H4 (cell line): ENCODE results near the gene LRIG1. TPM values are rescaled to one million over a fixed set of nuclear protein-coding genes. Genes with fewer than 3 reads are reported as not detected.

ENCODE experiments used
- DNase-seq: peaks from one replicate; pipeline ENCODE4 v3.0.0-alpha.2; 2015; ENCODE audit warnings: low spot score
- total RNA-seq: library from RNA; depleted of rRNA; stranded (reverse); fragments of >200 nt; shearing (Covaris generic); gene quantifications from 2 replicates; pipeline ENCODE4 v1.2.3, GENCODE V29; 2014

Gene LRIG1
- total RNA-seq, 1 experiment from 2014 or later = 5.0 TPM

DNA sequence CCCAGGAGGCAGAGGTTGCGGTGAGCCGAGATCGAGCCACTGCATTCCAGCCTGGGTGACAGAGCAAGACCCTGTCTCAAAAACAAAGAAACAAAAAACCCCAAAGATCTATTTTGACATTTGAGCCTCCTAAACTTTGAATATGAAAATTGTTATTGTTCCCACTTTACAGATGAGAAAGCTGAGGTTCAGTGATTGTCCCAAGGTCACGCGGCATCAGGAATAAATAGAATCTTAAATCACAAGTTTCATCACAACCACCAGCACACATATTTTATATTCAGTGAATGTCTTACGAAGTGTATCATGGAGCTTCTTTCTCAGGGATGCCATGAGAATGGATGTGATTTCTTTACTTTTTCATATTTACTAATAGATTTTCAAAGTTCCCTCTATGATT, 5.3 kb upstream of the LRIG1 start:
- DNase-seq = no peak

DNA sequence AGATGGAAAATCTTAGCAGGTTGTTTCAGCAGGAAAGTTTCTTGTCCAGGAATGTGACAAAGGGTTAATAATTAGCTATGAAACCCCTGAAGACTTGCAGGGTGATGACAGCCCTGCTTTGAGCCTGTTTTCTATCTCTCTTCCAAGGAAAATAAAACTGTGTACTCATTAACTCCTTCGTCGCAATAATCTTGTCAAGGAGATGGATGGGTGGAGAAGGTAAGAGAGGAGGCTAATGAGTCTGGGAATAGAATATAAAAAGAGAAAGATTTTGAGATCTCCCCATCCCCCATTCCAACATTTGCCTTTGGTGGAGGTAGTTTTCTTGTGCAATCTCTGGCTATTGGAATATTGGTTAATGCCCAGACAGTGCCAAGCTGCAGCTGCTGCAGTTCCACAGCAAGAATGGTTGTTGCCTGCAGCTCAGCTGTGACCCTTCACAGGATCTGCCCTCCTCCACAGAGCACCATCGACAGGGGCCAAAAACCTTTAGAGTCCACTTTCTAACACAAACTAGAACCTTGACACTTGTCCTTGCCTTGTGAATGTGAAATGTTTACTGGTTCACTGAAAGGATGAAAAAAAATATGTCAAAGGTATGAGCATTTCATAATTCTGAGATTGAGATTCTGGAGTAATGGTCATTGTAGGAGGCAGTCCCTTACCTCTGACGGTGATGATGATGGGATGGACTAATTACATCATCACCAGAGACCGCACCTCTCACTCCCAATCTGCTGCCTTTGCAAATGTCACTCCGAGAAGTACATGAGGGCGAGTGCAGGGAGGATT, 4.2 kb upstream of the LRIG1 start:
- no peak for DNase-seq

DNA sequence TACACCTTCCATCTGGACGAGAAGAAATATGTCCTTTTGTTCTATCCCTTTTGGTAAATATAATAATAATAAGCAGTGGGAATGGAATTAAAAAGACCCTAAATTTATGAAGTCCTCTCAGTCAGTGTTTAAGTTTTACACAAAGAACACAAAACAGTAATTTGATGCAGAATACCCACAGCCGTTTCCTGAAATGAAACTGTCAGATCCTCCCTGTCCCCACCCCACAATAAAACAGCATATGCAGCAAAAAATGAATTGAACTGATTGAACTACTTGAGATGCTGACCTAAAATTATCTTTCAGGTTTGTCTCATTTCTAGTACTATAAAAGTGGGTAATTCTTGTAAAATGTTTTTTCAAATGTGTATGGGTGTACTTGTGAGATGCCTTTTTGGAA, 2.2 kb upstream of the LRIG1 start:
- DNase-seq = no peak

DNA sequence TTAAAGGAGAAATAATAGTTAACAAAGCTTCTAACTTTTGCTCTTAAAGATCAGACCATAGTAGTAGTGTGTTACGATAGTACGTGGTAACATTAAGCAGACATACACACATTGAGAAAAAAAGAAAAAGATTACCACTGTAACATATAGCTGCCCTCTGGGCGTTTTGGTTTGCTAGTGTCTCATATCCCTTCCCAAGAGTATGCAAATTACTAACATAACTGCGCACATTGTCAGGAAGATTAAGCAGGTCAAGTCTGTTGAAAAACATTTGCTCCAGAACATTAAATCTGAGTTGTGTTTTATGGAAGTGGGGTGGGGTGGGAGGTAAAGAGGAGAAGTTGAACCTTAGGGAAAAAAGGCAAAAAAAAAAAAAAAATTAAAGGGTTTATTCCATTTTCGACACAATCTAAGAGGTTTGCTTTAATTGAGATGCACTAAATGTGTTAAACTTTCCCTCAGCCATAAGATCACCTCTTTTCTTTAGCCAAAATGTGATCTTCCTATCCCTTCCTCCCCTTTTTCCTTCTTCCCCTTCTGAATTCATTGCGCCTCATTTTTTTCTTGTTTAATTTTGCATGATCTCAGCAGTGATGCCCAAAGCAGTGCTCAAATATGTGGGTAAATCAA, 1.5 kb upstream of the LRIG1 start:
- no peak for DNase-seq

DNA sequence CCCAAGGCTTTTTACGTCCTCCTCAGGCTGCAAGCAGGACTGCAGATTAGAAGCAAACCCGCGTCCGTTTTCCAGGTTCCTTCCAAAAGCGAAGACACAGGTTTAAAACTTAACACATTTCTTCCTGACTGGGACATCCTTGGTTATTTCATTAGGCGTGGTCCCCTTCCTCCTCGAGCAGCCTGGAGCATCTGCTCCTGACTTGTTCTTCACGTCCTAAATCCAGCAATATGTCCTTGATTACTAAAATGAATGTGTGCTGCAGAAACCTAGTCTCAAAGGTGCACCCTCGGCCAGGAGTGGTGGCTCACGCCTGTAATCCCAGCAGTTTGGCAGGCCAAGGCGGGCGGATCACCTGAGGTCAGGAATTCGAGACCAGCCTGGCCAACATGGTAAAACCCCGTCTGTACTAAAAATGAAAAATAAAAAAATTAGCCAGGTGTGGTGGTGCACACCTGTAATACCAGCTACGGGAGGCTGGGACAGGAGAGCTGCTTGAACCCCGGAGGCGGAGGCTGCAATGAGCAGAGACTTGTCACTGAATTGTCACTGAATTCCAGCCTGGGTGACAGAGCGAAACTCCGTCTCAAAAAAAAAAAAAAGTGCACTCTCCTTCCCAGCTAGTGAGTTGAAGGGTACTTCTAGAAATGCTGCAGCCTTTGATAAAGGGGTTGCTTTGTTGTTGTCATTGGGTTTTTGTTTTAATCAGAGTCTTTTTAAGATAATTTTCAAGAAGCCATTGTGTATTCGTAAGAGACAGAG, 842 bp upstream of the LRIG1 start:
- DNase-seq = no peak

DNA sequence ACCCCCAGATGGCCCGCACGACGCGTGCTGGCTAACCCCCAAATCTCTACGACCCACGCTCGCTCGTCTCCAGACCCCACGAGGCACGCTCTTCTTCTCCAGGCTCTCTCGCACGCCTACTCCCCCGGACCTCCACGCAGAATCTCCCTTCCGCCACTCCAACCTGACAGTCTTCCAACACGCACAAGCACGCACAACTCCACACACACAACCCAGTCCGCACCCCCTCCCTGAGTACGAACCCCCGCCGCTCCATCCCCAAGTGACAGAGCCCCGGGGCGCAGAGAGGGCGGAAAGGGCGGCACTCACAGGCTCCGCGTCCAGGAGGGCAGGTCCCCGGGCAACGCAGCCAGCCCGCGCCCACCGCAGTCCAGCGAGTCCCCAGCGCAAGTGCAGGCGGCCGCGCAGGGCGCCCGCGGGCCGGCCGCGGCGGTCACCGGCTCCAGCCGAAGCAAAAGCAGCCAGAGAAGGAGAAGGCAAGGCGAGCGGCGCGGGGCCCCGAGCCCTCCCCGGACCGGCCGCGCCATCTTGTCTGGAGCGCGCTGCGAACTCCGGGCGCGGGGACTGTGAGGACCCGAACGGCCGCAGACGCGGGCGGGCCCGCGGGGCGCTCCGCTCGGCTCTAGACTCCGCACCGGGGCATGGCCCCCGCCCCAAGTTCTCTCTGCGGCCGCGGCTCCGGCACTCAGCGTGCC, 794 bp downstream of the LRIG1 start:
- no peak for DNase-seq

DNA sequence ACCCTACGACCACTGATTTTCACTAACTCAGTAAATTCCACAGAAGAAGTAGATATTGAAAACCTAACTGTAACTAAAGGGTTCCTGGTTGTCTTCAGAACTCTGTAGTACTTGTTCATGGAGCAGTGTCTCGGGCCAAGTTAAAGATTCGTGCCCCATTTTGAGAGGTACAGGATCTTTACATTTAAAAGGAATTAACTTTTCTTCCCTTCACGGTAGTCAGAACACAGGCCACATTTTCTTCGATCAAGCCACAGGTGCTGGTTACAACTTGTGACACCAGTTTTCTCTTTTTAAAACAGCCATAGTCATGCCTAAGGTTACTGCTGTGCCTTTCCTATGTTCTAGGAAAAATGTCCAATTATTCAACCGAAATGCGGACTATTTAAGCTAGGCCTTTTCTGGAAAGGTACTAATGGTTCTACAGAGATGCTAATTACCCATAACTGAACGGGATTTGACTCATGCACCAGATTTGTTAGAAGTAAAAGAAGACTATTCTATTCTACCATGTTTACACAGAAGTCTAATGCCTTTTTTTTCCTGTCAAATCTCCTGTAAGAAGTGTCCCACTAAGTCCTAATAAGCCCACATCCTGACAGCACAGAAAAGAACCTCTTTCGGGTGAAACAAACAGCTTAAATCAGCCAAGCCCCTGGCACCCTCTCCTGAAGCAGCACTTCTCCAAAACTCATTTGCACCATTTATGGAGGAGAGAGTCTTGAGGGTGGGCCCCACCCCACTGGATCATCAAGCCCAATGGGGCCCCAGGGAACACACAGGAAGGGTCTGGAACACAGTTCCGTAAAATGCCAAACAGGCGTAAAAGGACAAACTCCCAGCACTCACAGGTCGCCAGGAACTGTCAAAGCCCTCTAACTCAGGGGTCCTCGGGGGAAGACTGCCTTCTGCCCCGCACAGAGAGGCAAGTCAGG, 1.9 kb downstream of the LRIG1 start:
- no peak for DNase-seq

DNA sequence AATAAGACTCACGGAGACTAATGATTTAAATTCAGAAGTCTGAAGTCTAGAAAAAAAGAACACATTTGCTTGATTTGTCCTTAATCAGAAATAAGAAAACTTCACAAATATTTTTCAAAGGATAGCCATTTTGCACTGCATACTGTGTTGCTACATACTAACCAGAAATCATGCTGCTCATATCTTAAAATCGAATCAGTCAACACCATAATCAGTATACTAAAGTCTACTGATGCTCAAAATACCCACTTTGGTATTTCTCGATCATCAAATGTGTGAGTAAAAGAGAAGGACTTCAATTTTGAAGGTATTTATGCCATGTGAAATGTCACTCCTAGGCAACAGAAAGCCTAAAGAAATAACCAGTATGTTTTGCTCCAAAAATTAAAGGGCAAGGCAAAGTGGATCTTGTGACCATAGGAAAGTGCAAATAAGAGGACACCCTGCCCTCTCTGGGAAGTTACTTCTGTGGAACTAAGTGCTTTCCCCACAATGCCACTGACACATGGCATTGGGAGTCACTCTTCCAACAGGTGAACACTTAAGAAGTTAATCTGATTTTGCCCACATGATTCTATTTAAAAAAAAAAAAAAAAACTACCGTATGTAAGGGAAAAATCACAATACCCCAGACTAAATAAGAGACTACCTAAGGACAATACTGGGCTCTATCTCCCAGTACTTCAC, 2.7 kb downstream of the LRIG1 start:
- DNase-seq = no peak

DNA sequence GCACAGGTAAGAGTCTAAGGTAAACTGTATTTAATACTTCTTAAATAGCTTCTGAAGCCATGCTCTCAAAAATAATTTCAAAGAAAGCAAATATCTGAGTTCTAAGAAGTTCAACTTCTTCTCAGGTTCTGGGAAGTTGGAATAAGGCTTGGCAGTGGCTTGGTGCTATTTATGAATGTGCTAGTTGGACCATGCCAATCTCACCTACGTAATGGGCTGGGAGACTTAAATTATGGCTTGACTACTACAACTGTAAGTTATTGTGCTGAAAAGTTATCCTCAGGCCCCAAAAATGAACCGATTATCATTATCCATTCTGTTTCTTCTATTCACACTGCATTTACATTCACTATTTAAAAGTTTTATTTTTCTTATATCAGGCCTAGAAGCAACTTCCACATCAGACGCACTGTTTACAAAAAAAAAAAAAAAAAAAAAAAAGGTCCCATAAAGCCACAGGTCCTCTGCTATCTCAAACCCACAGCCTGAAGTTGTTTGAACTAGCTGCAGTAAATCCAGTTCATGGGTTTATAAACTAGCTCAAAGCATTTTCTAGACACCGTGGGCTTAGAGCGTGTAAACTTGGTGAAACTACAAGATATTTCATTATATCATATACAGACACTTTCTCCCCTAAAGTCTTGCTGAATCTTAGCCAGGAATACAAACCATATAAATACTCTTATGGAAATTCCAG, 3.4 kb downstream of the LRIG1 start:
- peak; percentile 7 for DNase-seq

DNA sequence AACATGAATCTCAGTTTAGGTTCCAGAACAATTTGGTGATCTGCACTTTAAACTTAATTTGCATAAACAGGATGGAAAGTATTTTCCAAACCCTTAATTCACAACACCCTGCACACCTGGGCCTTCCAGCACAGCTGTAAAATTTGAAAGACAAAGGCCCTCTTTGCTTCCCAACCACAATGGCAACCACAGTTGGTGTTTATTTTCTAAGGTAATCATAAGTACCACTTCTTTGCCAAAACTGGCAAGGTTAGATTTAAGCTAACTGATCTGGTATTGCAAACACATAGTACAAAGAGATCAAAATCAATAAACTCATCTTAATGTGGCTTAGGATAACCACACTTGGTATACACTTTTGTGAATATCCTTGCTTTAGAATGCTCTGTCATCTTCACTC, 4.1 kb downstream of the LRIG1 start:
- no peak for DNase-seq

DNA sequence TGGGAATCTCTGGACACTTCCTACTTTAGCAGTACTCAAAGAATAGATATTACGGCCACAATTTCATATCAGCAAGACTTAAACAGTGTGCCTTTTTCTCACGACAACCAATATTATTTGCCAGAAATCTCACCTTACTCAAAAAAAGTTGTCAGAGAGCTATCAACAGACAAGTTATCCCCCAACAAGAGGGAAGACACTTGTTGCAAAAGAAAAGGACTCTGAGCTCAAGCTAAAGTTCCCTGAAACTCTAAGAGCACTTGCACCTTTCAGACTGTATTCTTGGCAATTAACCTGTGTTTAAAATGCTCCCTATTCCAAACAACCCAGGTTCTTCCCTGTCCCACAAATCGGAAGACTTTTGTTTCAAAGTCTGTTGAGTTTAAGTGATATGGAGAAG, 4.5 kb downstream of the LRIG1 start:
- no peak for DNase-seq

DNA sequence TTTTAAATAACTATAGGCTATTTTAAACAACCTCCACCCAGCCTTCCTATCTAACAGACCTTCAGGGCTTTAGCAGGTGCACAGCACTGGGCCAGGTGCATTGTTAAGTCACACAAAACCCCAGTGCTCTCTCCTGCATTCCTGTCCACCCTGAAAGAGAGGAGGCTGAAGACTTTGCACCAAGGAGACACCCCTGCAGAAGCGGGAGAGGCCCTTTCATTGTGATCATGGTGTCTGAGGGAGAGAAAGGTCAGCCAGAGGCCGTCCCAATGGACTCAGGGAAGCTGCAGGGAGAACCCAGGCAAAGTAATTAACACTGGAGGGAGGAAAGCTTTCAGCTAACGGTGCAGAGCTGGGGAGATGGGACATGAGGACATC, 5.2 kb downstream of the LRIG1 start:
- no peak for DNase-seq

DNA sequence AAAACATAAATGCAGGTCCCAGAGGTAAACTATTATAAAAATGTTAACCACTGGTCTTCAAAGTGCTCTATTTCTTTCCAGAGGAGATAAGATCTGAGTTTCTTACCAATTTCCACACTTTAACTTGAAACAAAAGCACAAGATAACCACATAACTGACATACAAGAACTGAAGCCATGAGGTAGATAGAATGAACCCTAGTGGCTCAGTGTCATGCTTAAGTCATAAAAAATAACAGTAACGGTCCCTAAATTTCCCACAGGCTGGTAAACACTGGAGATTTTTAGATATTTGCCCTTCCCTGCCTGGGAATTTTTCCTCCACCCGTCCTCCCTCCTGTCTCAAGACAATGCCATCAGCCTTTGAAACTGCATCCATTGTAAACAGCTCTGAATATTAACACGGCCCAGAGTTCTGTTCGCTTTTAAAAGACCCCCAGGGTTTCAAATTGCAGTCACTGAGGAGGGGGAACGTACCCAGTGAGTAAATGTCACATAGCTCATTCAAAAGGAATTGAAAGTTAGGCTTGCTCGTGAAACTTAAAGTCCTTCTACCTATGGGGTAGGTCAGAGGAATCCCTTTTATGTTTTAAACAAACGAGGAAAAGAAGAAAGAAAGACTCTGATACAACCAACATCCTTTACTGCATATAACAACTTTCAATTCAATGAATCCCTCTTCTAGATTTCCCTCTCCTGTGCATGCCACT, 5.7 kb downstream of the LRIG1 start:
- DNase-seq = no peak

DNA sequence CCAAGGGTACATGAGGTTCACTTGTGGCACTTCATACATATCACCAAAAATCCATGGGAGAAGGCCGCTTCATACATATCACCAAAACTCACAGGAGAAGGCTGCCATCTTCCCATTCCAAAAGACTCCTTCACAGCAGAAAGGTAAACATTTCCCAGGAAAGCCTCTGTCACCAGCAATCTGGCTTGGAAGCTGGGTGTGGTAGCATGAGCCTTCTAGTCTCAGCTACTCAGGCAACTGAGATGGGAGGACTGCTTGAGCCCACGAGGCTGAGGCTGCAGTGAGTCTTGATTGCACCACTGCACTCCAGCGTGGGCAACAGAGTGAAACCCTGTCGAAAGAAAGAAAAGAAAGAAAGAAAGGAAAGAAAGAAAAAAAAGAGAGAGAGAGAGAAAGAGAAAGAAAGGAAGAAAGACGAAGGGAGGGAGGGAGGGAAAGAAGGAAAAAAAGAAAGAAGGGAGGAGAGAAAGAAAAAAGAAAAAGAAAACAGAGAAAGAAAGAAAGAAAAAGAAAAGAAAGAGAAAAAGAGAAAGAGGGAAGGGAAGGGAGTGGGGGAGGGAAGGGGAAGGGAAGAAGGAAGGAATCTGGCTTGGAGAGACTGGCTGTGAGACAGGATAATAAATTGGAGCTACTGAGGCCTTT, 7.2 kb downstream of the LRIG1 start:
- DNase-seq = no peak

DNA sequence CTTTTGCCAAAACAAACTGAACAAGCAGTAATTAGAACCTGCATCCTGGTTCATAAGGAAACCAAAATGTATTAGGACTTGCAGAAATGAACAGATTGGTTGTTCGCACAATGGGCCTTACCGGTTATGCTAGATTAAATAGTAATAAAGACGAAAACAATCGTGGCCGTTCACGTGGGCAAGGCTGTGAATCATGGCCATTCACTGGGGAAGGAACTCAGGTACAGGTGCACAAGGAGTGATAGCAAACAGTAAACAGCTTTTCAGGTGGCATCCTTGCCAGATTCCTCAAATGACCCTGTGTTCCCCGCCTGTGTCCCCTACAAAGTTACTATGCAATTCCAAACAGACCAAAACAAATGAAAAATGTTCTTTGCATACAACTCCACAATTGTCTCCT, 8.2 kb downstream of the LRIG1 start:
- no peak for DNase-seq

DNA sequence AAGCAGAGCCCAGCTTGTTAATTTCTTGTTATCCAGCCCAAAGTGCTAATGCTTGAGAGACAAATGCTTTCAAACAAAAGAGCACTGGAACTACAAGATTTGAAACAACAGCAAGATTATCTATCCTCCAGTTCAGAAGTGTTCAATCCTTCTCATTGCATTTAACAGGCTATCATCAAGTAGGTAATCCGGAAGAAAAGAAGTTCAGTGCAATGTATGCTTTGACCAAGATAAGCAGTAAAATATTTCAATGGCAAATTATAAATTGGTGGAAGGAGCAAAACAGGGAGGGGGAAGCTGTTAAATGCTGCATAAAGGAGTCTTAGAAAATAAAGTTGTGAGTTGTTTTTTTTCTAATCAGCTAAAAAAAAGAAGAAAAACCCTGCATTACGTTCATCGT, 8.8 kb downstream of the LRIG1 start:
- DNase-seq = no peak

DNA sequence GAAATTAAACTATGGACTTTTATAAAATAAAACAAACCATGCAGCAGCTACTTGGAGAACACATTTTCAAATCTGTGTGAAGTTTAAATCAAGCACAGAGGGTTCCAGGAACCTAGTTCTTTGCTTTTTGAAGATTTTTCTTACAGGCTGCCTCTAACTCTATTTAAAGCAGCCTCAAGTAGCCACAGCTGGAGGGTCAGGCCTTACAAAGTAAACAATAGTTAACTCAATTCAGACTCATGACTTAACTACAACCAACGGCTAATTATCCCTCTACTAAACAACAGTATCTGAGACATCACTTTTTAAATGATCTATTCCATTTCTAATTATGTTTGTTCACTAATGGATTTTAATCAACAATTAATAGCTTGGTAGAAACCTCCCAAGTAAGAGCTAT, 9.8 kb downstream of the LRIG1 start:
- DNase-seq = no peak

DNA sequence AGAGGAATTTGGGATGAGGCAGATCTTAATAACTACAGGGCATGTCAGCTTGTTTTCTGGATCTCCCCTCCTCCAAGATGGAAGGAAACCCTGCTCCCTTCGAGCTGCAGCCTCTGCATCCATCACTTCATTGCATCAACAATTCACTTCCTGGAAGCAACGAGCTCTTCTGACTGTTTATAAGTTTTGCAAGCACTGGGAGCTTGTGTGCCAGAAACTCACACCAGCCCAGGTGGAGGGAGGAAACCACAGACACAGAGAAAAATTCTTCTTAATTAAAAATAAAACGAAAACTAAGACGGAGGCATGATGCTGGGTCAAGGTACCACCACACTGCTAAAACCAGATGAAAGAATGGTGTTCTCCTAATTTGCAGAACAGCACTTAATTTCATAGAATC, 10.6 kb downstream of the LRIG1 start:
- peak; percentile 42 for DNase-seq

DNA sequence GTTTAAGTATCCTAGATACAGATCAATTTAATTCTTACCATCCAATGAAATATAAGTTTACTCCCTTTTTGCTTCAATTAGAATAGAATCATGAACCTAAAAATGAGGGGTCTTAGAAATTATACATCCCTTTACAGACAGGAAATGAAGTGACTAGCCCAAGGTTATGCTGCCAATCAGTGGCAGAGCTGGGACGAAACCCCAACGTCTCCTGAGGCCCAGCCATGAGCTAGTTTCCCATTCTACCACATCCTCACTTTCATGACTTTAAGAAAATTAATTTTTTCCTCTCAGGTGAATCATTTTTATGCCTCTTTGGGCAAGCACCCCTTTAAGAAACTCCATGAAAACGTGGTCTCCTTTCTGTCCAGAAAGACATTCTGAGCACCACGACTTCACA, 11.2 kb downstream of the LRIG1 start:
- DNase-seq = no peak
